H9 (cell line): ENCODE data around the gene KRT77. TPM values are rescaled to one million over a fixed set of nuclear protein-coding genes. Genes with fewer than 3 reads are reported as not detected.
"Not testable (repeated sequence)": the region's sequence is repeated elsewhere in the genome, so short reads cannot be mapped to it uniquely, and the experiment has no call there.

ENCODE experiments used
- DNase-seq: peaks from one replicate; pipeline ENCODE4 v3.0.0-alpha.2; 2017
- H2AFZ ChIP-seq: one replicate; pipeline ENCODE4 v1.6.1; 2013; ENCODE audit warnings: mild to moderate bottlenecking, low read length, control low read depth, moderate library complexity
- H2AK5ac ChIP-seq: 2 replicates; pipeline ENCODE4 v1.6.1; 2013; ENCODE audit warnings: low read length, control low read depth, mixed read lengths; ENCODE audit not compliant: insufficient read length
- H2BK120ac ChIP-seq: one replicate; pipeline ENCODE4 v1.6.1; 2013; ENCODE audit warnings: low read depth, mild to moderate bottlenecking, low read length, control low read depth, inconsistent platforms; ENCODE audit not compliant: poor library complexity, severe bottlenecking
- H2BK12ac ChIP-seq: 2 replicates; pipeline ENCODE4 v1.6.1; 2013; ENCODE audit warnings: low read length, control low read depth, mixed read lengths, low read depth; ENCODE audit not compliant: insufficient read length
- H2BK15ac ChIP-seq: 2 replicates; pipeline ENCODE4 v1.6.1; 2013; ENCODE audit warnings: low read depth, low read length, control low read depth
- H2BK20ac ChIP-seq: one replicate; pipeline ENCODE4 v1.6.1; 2013; ENCODE audit warnings: low read depth, mild to moderate bottlenecking, low read length, control low read depth, inconsistent platforms; ENCODE audit not compliant: poor library complexity, severe bottlenecking
- H2BK5ac ChIP-seq: 2 replicates; pipeline ENCODE4 v1.6.1; 2013; ENCODE audit warnings: low read length, control low read depth, mixed read lengths; ENCODE audit not compliant: insufficient read length
- H3K14ac ChIP-seq: 2 replicates; pipeline ENCODE4 v1.6.1; 2013; ENCODE audit warnings: low read length, control low read depth; ENCODE audit not compliant: insufficient read depth
- H3K18ac ChIP-seq: 2 replicates; pipeline ENCODE4 v1.6.1; 2013; ENCODE audit warnings: low read depth, mild to moderate bottlenecking, mixed read lengths, low read length, control low read depth; ENCODE audit not compliant: insufficient read length
- H3K23ac ChIP-seq: 2 replicates; pipeline ENCODE4 v1.6.1; 2013; ENCODE audit warnings: low read length, control low read depth, mixed read lengths, low read depth; ENCODE audit not compliant: insufficient read length
- H3K23me2 ChIP-seq: 2 replicates; pipeline ENCODE4 v1.6.1; 2013; ENCODE audit warnings: low read depth, mild to moderate bottlenecking, mixed read lengths, low read length, control low read depth; ENCODE audit not compliant: insufficient read length, poor library complexity, severe bottlenecking
- H3K27ac ChIP-seq: 2 replicates; pipeline ENCODE4 v1.5.1; 2013; ENCODE audit warnings: low read length, control low read depth, mixed read lengths, low read depth; ENCODE audit not compliant: insufficient read length
- H3K27me3 ChIP-seq: 2 replicates; pipeline ENCODE4 v1.6.1; 2013; ENCODE audit warnings: low read length, control low read depth, inconsistent platforms; ENCODE audit not compliant: insufficient read depth
- H3K4ac ChIP-seq: 2 replicates; pipeline ENCODE4 v1.6.1; 2013; ENCODE audit warnings: low read depth, mild to moderate bottlenecking, control low read depth, inconsistent platforms, low read length, moderate library complexity
- H3K4me1 ChIP-seq: 2 replicates; pipeline ENCODE4 v1.6.1; 2013; ENCODE audit warnings: low read length, control low read depth, inconsistent platforms; ENCODE audit not compliant: insufficient read depth
- H3K4me2 ChIP-seq: 2 replicates; pipeline ENCODE4 v1.6.1; 2013; ENCODE audit warnings: low read length, control low read depth, mixed read lengths; ENCODE audit not compliant: insufficient read length, insufficient read depth
- H3K56ac ChIP-seq: 2 replicates; pipeline ENCODE4 v1.6.1; 2013; ENCODE audit warnings: low read depth, mild to moderate bottlenecking, mixed read lengths, low read length, control low read depth; ENCODE audit not compliant: insufficient read length
- H3K79me1 ChIP-seq: 2 replicates; pipeline ENCODE4 v1.6.1; 2013; ENCODE audit warnings: low read depth, mild to moderate bottlenecking, moderate library complexity, low read length, control low read depth, inconsistent platforms; ENCODE audit not compliant: insufficient read depth, poor library complexity, severe bottlenecking
- H3K79me2 ChIP-seq: 2 replicates; pipeline ENCODE4 v1.6.1; 2013; ENCODE audit warnings: low read length, control low read depth, inconsistent platforms; ENCODE audit not compliant: insufficient read depth
- H3K9ac ChIP-seq: 2 replicates; pipeline ENCODE4 v1.6.1; 2013; ENCODE audit warnings: low read length, control low read depth, mixed read lengths; ENCODE audit not compliant: insufficient read length; ENCODE audit errors: extremely low read depth
- H3K9me3 ChIP-seq: one replicate; pipeline ENCODE4 v1.6.1; 2013; ENCODE audit warnings: low read depth, low read length, inconsistent platforms; ENCODE audit not compliant: control insufficient read depth
- H3T11ph ChIP-seq: one replicate; pipeline ENCODE4 v1.6.1; 2013; ENCODE audit warnings: mild to moderate bottlenecking, low read length, control low read depth, inconsistent platforms
- H4K20me1 ChIP-seq: one replicate; pipeline ENCODE4 v1.6.1; 2013; ENCODE audit not compliant: control insufficient read depth, insufficient read length, insufficient read depth
- H4K5ac ChIP-seq: 2 replicates; pipeline ENCODE4 v1.6.1; 2013; ENCODE audit warnings: low read depth, mild to moderate bottlenecking, mixed read lengths, low read length, control low read depth; ENCODE audit not compliant: insufficient read length
- H4K8ac ChIP-seq: replicated peaks from 2 replicates; pipeline ENCODE4 v1.6.1; 2013; ENCODE audit warnings: low read length, control low read depth, mixed read lengths, low read depth; ENCODE audit not compliant: insufficient read length
- H4K91ac ChIP-seq: 2 replicates; pipeline ENCODE4 v1.6.1; 2013; ENCODE audit warnings: low read depth, mild to moderate bottlenecking, moderate library complexity, mixed read lengths, low read length, control low read depth; ENCODE audit not compliant: insufficient read length
- H3K27ac Mint-ChIP-seq, 3 experiments: 2 replicates in 2 of 3; 3 replicates in 1 of 3; pipeline ENCODE4 v1.8.0; 2020 to 2021; ENCODE audit warnings: mixed read lengths in 3 of 3, mild to moderate bottlenecking in 1 of 3, moderate library complexity in 1 of 3
- H3K27me3 Mint-ChIP-seq: 2 replicates; pipeline ENCODE4 v1.8.0; 2021; ENCODE audit warnings: low read depth, mild to moderate bottlenecking, moderate library complexity, mixed read lengths
- H3K36me3 Mint-ChIP-seq, 3 experiments: 2 replicates in 2 of 3; 3 replicates in 1 of 3; pipeline ENCODE4 v1.8.0; 2020 to 2021; ENCODE audit warnings: low read depth in 3 of 3, mixed read lengths in 3 of 3; ENCODE audit not compliant: insufficient read depth in 1 of 3
- H3K4me1 Mint-ChIP-seq, 2 experiments: 2 replicates each; pipeline ENCODE4 v1.8.0; 2020; ENCODE audit warnings: mixed read lengths in 2 of 2
- H3K4me3 Mint-ChIP-seq, 2 experiments: 2 replicates in 1 of 2; 3 replicates in 1 of 2; pipeline ENCODE4 v1.8.0; 2020 to 2021; ENCODE audit warnings: mild to moderate bottlenecking in 2 of 2, mixed read lengths in 2 of 2, moderate library complexity in 1 of 2
- H3K9me3 Mint-ChIP-seq, 2 experiments: 2 replicates in 1 of 2; 3 replicates in 1 of 2; pipeline ENCODE4 v1.8.0; 2020; ENCODE audit warnings: mild to moderate bottlenecking in 2 of 2, mixed read lengths in 2 of 2, moderate library complexity in 1 of 2
- CTCF ChIP-seq: fragments of 200-600 bp; sonication (generic); conservative IDR thresholded peaks from 3 replicates; pipeline ENCODE4 v1.8.0; 2021; ENCODE audit warnings: antibody characterized with exemption, mild to moderate bottlenecking
- WGBS: extraction: QIAGEN DNeasy Blood & Tissue Kit; methylation state at CpG from one replicate; pipeline ENCODE4 v1.1.7; 2013; ENCODE audit warnings: missing lambda C conversion rate, low lambda C conversion rate, mixed read lengths; ENCODE audit not compliant: insufficient read length; ENCODE audit errors: extremely low coverage; 5-methylcytosine and 5-hydroxymethylcytosine counted together
- total RNA-seq: library from RNA; stranded (reverse); gene quantifications from 2 replicates; pipeline ENCODE4 v1.2.1, GENCODE V29; 2021

KRT77 gene
- total RNA-seq, 1 experiment from 2014 or later = not detected

- peaks cover 8% of the 10 kb centered on the region; the same call in 1 of the 2 replicates for H3K27me3 ChIP-seq
- H3K27me3 Mint-ChIP-seq = peaks cover 58% of the 10 kb centered on the region
- H3K27ac Mint-ChIP-seq = no peak overlapping the region
These were observed 10.9 kb upstream of the KRT77 start for GRCh38 chr12:52713960-52714886.

GRCh38 chr12:52712122-52712521, 8.8 kb upstream of the KRT77 start:
- not testable (repeated sequence) for H3K56ac ChIP-seq, H2BK15ac ChIP-seq, H3K27ac ChIP-seq, H3K4ac ChIP-seq, DNase-seq, H3K23ac ChIP-seq, H3K4me2 ChIP-seq, H2AFZ ChIP-seq, H3T11ph ChIP-seq, H3K36me3 Mint-ChIP-seq, H3K4me3 Mint-ChIP-seq, H3K27me3 ChIP-seq, H2BK20ac ChIP-seq, H3K79me2 ChIP-seq, H3K9me3 Mint-ChIP-seq, H4K8ac ChIP-seq, H3K9me3 ChIP-seq, H4K91ac ChIP-seq, H4K20me1 ChIP-seq, H2AK5ac ChIP-seq, H3K27ac Mint-ChIP-seq, H3K4me1 ChIP-seq, H3K18ac ChIP-seq, H3K14ac ChIP-seq, H4K5ac ChIP-seq, H2BK120ac ChIP-seq, H2BK5ac ChIP-seq, H2BK12ac ChIP-seq, H3K79me1 ChIP-seq, H3K9ac ChIP-seq
- H3K23me2 ChIP-seq = peaks cover 11% of the 10 kb centered on the region
- Mint-ChIP-seq H3K27me3 (peaks cover 53% of the 10 kb centered on the region), H3K4me1 (peaks cover 8 to 19% of the 10 kb centered on the region in 2 experiments; a peak in 3 of 4 replicates)
- WGBS = no CpG with 5 or more reads among the region's 6 CpGs

More at GRCh38 chr12:52713960-52714886, 10.9 kb upstream of the KRT77 start:
- Histone ChIP-seq H3K14ac (peak overlapping the region; percentile 52), H3K56ac (no peak overlapping the region), H3K79me1 (no peaks in the 10 kb centered on the region), H2BK15ac (no peak overlapping the region; the same call in 1 of the 2 replicates), H3T11ph (no peak overlapping the region), H2BK5ac (no peak overlapping the region), H2BK120ac (no peak overlapping the region), H3K27ac (no peak overlapping the region), H4K91ac (no peak overlapping the region), H3K4ac (no peak overlapping the region), H4K20me1 (no peaks in the 10 kb centered on the region), H2BK12ac (no peak overlapping the region), H3K9me3 (no peaks in the 10 kb centered on the region), H2BK20ac (no peak overlapping the region), H4K5ac (no peak overlapping the region), H3K9ac (no peak overlapping the region), H4K8ac (no peak overlapping the region), H3K4me1 (no peaks in the 10 kb centered on the region), H3K18ac (peak overlapping the region; percentile 66), H3K23ac (no peak overlapping the region), H3K79me2 (no peaks in the 10 kb centered on the region), H2AFZ (no peak overlapping the region), H3K4me2 (peak overlapping the region; percentile 57), H2AK5ac (no peak overlapping the region), H3K23me2 (peaks cover 11% of the 10 kb centered on the region)
- Mint-ChIP-seq H3K4me1 (peaks cover 0 to 9% of the 10 kb centered on the region in 2 experiments; a peak in 2 of 4 replicates), H3K4me3 (peak overlapping the region; percentile 58 to 80), H3K9me3 (peaks cover 0 to 3% of the 10 kb centered on the region in 2 experiments; a peak in 1 of 5 replicates), H3K36me3 (no peaks in the 10 kb centered on the region; a peak in 1 of 7 replicates)
- TF ChIP-seq CTCF = no peak
- peak; percentile 75 for DNase-seq
- no CpG with 5 or more reads among the region's 72 CpGs for WGBS
